ENCODE results near the gene MAPK8IP3. TPM values are rescaled to one million over a fixed set of nuclear protein-coding genes. Genes with fewer than 3 reads are reported as not detected.

MAPK8IP3 gene
- total RNA-seq, 3 donors from 2014 or later: 41.1 to 82.6 (median 71.6) TPM

DNA sequence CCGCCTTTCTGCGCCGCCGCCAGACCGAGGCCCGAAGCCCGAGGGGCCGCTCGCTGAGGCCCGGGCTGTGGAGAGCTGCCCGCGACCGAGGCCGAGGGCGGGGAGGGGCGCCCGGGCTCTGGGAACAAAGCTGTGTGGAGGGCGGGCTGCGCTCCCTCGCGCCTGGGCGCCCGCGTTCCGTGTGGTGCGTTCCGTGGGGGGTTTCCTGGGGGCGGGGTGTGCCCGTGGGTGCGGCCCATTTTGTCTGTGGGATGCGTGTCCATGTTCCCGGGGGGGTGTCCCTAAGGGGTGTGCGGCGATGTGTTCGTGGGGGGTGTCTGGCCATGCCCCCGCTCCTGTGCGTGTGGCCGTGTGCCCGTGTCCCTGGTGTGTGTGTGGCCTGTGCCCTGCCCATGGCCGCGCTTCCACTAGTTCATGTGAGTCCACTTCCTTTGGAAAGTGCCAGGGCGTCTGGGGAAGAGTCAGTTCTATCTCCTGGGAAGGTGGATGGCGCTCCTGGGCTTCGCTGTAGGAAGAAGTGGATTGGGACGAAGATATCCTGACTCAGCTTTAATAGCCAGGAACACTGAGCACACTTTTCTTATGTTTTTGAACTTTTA, 27.4 kb upstream of the MAPK8IP3 start:
- no peaks in the 10 kb centered on the region for H3K9me3 ChIP-seq
- H3K4me1 ChIP-seq: no peaks in the 10 kb centered on the region
- H3K36me3 ChIP-seq: no peaks in the 10 kb centered on the region
- no peaks in the 10 kb centered on the region for H3K27me3 ChIP-seq
- peak overlapping the region; percentile 82 to 86 for H3K27ac ChIP-seq
- intact Hi-C loops (cut with DNase I; ENCODE audit: low total_unique reads): no loop called here
- peak overlapping the region; percentile 74 to 89 (median 80) for H3K4me3 ChIP-seq
- peak; percentile 59 to 62 for DNase-seq (ENCODE audit: low spot score in 2 of 2)
- TF ChIP-seq CTCF (IDR thresholded peaks at IDR 0.05) (no peak), POLR2A (IDR thresholded peaks at IDR 0.05) (no peak), POLR2AphosphoS5 (IDR thresholded peaks at IDR 0.05) (no peak)

DNA sequence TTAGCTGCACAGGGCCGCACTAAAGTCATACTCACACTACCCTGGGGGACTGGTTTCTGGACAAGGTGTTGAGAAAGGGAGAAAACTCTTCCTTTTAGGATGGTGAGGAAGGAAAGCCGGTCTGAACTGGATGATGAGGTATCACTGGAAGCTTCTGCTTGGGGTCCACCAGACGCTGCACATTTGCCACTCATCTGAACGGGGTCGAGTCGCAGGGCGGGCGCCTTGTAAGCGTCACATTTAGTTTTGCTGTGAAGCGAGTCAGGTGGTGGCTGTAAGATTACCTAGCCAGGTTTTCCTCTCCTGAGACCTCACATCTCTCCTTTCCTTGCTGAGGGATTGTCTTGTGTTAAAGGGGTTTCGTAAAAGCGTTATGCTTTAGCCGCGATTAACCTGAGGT, 25.6 kb upstream of the MAPK8IP3 start:
- DNase-seq (ENCODE audit: low spot score in 2 of 2): no peak
- H3K36me3 ChIP-seq: no peaks in the 10 kb centered on the region
- no peaks in the 10 kb centered on the region for H3K27me3 ChIP-seq
- no peaks in the 10 kb centered on the region for H3K4me1 ChIP-seq
- intact Hi-C loops (cut with DNase I; ENCODE audit: low total_unique reads): no loop called here
- no peak overlapping the region for H3K4me3 ChIP-seq
- H3K9me3 ChIP-seq: no peaks in the 10 kb centered on the region
- peak overlapping the region in 1 of 2 donors; percentile 86 for H3K27ac ChIP-seq
- TF ChIP-seq CTCF (IDR thresholded peaks at IDR 0.05): no peak
- no peak for TF ChIP-seq POLR2AphosphoS5 (IDR thresholded peaks at IDR 0.05)
- no peak for TF ChIP-seq POLR2A (IDR thresholded peaks at IDR 0.05)

GRCh38 chr16:1681032-1681431, 25.0 kb upstream of the MAPK8IP3 start:
- Histone ChIP-seq H3K27ac (peak overlapping the region in 1 of 2 donors; percentile 86), H3K9me3 (no peaks in the 10 kb centered on the region), H3K4me1 (no peaks in the 10 kb centered on the region), H3K36me3 (no peaks in the 10 kb centered on the region), H3K4me3 (no peak overlapping the region), H3K27me3 (no peaks in the 10 kb centered on the region)
- intact Hi-C loops (cut with DNase I; ENCODE audit: low total_unique reads): no loop called here
- no peak for DNase-seq (ENCODE audit: low spot score in 2 of 2)
- TF ChIP-seq CTCF (IDR thresholded peaks at IDR 0.05) (no peak), POLR2AphosphoS5 (IDR thresholded peaks at IDR 0.05) (no peak), POLR2A (IDR thresholded peaks at IDR 0.05) (no peak)

GRCh38 chr16:1687427-1688316, 18.3 kb upstream of the MAPK8IP3 start:
- intact Hi-C loops (cut with DNase I; ENCODE audit: low total_unique reads): no loop called here
- H3K4me3 ChIP-seq: no peak overlapping the region
- no peaks in the 10 kb centered on the region for H3K4me1 ChIP-seq
- H3K27ac ChIP-seq: peak overlapping the region; percentile 62 to 74
- H3K9me3 ChIP-seq: no peaks in the 10 kb centered on the region
- TF ChIP-seq CTCF (IDR thresholded peaks at IDR 0.05) (no peak), POLR2AphosphoS5 (IDR thresholded peaks at IDR 0.05) (no peak), POLR2A (IDR thresholded peaks at IDR 0.05) (no peak)
- H3K36me3 ChIP-seq: no peaks in the 10 kb centered on the region
- DNase-seq (ENCODE audit: low spot score in 2 of 2): no peak
- H3K27me3 ChIP-seq: no peaks in the 10 kb centered on the region
